Fibroblast of lung (primary cell): Measurements from ENCODE around the gene NEU2. TPM values are rescaled to one million over a fixed set of nuclear protein-coding genes. Genes with fewer than 3 reads are reported as not detected.

Experiments used
- DNase-seq, 2 donors: peaks; one replicate each; pipeline versions ENCODE4 v3.0.0 to v3.0.0-alpha.2; 2010; ENCODE audit warnings: low read depth in 2 of 2
- H2AFZ ChIP-seq: 2 replicates; pipeline ENCODE4 v1.5.1; 2012; ENCODE audit warnings: low read length, control low read depth, inconsistent platforms
- H3K27ac ChIP-seq: 2 replicates; pipeline ENCODE4 v1.5.1; 2011; ENCODE audit warnings: low read length, control low read depth; ENCODE audit not compliant: insufficient read depth
- H3K27me3 ChIP-seq: 2 replicates; pipeline ENCODE4 v1.5.1; 2011; ENCODE audit warnings: mild to moderate bottlenecking, low read length; ENCODE audit not compliant: control insufficient read depth, insufficient read depth
- H3K36me3 ChIP-seq: 2 replicates; pipeline ENCODE4 v1.5.1; 2011; ENCODE audit warnings: low read length; ENCODE audit not compliant: control insufficient read depth, insufficient read depth
- H3K4me1 ChIP-seq: 2 replicates; pipeline ENCODE4 v1.5.1; 2011; ENCODE audit warnings: low read length; ENCODE audit not compliant: control insufficient read depth, insufficient read depth; ENCODE audit errors: extremely low read depth
- H3K4me2 ChIP-seq: 2 replicates; pipeline ENCODE4 v1.5.1; 2011; ENCODE audit warnings: low read length, control low read depth; ENCODE audit not compliant: insufficient read depth; ENCODE audit errors: extremely low read depth
- H3K4me3 ChIP-seq, 4 experiments: fragments of 200-600 bp in 1 of 4; sonication (generic) in 1 of 4; replicated peaks in 1 of 4; 2 replicates each; pipeline ENCODE4 v1.5.1; 2011 to 2016; ENCODE audit warnings: low read length in 4 of 4, low read depth in 3 of 4, mild to moderate bottlenecking in 3 of 4, control low read depth in 2 of 4, inconsistent platforms in 1 of 4, mixed read lengths in 1 of 4; ENCODE audit not compliant: insufficient read depth in 1 of 4; ENCODE audit errors: control extremely low read depth in 1 of 4
- H3K79me2 ChIP-seq: 2 replicates; pipeline ENCODE4 v1.5.1; 2012; ENCODE audit warnings: mild to moderate bottlenecking, low read length, inconsistent platforms; ENCODE audit not compliant: control insufficient read depth, insufficient read depth
- H3K9ac ChIP-seq: 2 replicates; pipeline ENCODE4 v1.5.1; 2011; ENCODE audit warnings: mild to moderate bottlenecking, low read length, control low read depth; ENCODE audit not compliant: insufficient read depth
- H3K9me3 ChIP-seq: 2 replicates; pipeline ENCODE4 v1.5.1; 2012; ENCODE audit warnings: low read depth, low read length; ENCODE audit not compliant: control insufficient read depth, insufficient read depth
- H4K20me1 ChIP-seq: 2 replicates; pipeline ENCODE4 v1.5.1; 2011; ENCODE audit warnings: low read length; ENCODE audit not compliant: control insufficient read depth, insufficient read depth; ENCODE audit errors: extremely low read depth
- EZH2 ChIP-seq: IDR thresholded peaks from 2 replicates; pipeline ENCODE4 v1.5.1; 2012; ENCODE audit warnings: low read length, control low read depth, mild to moderate bottlenecking; ENCODE audit errors: missing control alignments
- polyA plus RNA-seq, 2 donors: library from polyadenylated mRNA; depleted of rRNA in 1 of 2; stranded (reverse) in 1 of 2; unstranded in 1 of 2; fragments of >200 nt; gene quantifications; 2 replicates each; pipeline ENCODE4 v1.2.1, GENCODE V29; 2011 to 2012; ENCODE audit warnings: missing spikeins in 1 of 2
- total RNA-seq: library from RNA; depleted of rRNA; stranded (reverse); fragments of >200 nt; gene quantifications from 2 replicates; pipeline ENCODE4 v1.2.1, GENCODE V29; 2014
- TF ChIP-seq, protein P1 (sequence below), 2 donors: IDR thresholded peaks in 1 of 2; conservative IDR thresholded peaks in 1 of 2; 1 replicate in 1 of 2; 2 replicates in 1 of 2; pipeline ENCODE4 v1.5.1; 2011 to 2012; ENCODE audit warnings: low read length in 2 of 2, control low read depth in 1 of 2, inconsistent platforms in 1 of 2, low read depth in 1 of 2, mild to moderate bottlenecking in 1 of 2

The NEU2 gene
- total and polyA plus RNA-seq, 2 donors (not counting 1 experiment from before 2014, with no cell fraction given) = not detected

- no peak for DNase-seq
- Histone ChIP-seq H3K27ac (no peak overlapping the region), H3K4me1 (no peaks in the 10 kb centered on the region), H2AFZ (no peak overlapping the region), H4K20me1 (no peaks in the 10 kb centered on the region), H3K36me3 (no peaks in the 10 kb centered on the region), H3K4me3 (no peak overlapping the region), H3K9ac (no peak overlapping the region), H3K27me3 (no peaks in the 10 kb centered on the region), H3K79me2 (no peaks in the 10 kb centered on the region), H3K9me3 (no peaks in the 10 kb centered on the region), H3K4me2 (no peak overlapping the region)
- TF ChIP-seq, protein P1, sequence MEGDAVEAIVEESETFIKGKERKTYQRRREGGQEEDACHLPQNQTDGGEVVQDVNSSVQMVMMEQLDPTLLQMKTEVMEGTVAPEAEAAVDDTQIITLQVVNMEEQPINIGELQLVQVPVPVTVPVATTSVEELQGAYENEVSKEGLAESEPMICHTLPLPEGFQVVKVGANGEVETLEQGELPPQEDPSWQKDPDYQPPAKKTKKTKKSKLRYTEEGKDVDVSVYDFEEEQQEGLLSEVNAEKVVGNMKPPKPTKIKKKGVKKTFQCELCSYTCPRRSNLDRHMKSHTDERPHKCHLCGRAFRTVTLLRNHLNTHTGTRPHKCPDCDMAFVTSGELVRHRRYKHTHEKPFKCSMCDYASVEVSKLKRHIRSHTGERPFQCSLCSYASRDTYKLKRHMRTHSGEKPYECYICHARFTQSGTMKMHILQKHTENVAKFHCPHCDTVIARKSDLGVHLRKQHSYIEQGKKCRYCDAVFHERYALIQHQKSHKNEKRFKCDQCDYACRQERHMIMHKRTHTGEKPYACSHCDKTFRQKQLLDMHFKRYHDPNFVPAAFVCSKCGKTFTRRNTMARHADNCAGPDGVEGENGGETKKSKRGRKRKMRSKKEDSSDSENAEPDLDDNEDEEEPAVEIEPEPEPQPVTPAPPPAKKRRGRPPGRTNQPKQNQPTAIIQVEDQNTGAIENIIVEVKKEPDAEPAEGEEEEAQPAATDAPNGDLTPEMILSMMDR (conservative IDR thresholded peaks at IDR 0.05 in 1 of 2, IDR thresholded peaks at IDR 0.05 in 1 of 2; ENCODE audit: low read depth in 1 of 2, low read length in 2 of 2) = no peak
- no peak for TF ChIP-seq EZH2
These were observed 22.8 kb upstream of the NEU2 start for GRCh38 chr2:233009661-233010060.

- H2AFZ ChIP-seq = no peak overlapping the region
- H3K9ac ChIP-seq = no peak overlapping the region
- H3K4me1 ChIP-seq = no peaks in the 10 kb centered on the region
- no peak for DNase-seq
- H3K4me2 ChIP-seq = no peak overlapping the region
- no peaks in the 10 kb centered on the region for H3K27me3 ChIP-seq
- TF ChIP-seq EZH2 = no peak
- TF ChIP-seq, protein P1 (conservative IDR thresholded peaks at IDR 0.05 in 1 of 2, IDR thresholded peaks at IDR 0.05 in 1 of 2; ENCODE audit: low read depth in 1 of 2, low read length in 2 of 2) = no peak
- H3K36me3 ChIP-seq = no peaks in the 10 kb centered on the region
- no peaks in the 10 kb centered on the region for H3K79me2 ChIP-seq
- no peaks in the 10 kb centered on the region for H4K20me1 ChIP-seq
- no peaks in the 10 kb centered on the region for H3K9me3 ChIP-seq
- no peak overlapping the region for H3K4me3 ChIP-seq
- H3K27ac ChIP-seq = no peak overlapping the region
These were observed 21.8 kb upstream of the NEU2 start for GRCh38 chr2:233010569-233011267.

GRCh38 chr2:233011268-233011650 is 21.2 kb upstream of the NEU2 start:
- Histone ChIP-seq H3K27ac (no peak overlapping the region), H3K4me2 (no peak overlapping the region), H3K4me1 (no peaks in the 10 kb centered on the region), H3K4me3 (no peak overlapping the region), H3K27me3 (no peaks in the 10 kb centered on the region), H2AFZ (no peak overlapping the region), H3K9me3 (no peaks in the 10 kb centered on the region), H4K20me1 (no peaks in the 10 kb centered on the region), H3K9ac (no peak overlapping the region), H3K79me2 (no peaks in the 10 kb centered on the region), H3K36me3 (no peaks in the 10 kb centered on the region)
- DNase-seq = no peak
- TF ChIP-seq, protein P1 (conservative IDR thresholded peaks at IDR 0.05 in 1 of 2, IDR thresholded peaks at IDR 0.05 in 1 of 2; ENCODE audit: low read depth in 1 of 2, low read length in 2 of 2) = no peak
- no peak for TF ChIP-seq EZH2
